ENCODE measurements around the gene BMPER. TPM values are rescaled to one million over a fixed set of nuclear protein-coding genes. Genes with fewer than 3 reads are reported as not detected.
"Not testable (repeated sequence)": the region's sequence is repeated elsewhere in the genome, so short reads cannot be mapped to it uniquely, and the experiment has no call there.

BMPER gene
- total and polyA plus RNA-seq, 8 donors = 0.14 to 1.6 (median 0.46) TPM

DNA sequence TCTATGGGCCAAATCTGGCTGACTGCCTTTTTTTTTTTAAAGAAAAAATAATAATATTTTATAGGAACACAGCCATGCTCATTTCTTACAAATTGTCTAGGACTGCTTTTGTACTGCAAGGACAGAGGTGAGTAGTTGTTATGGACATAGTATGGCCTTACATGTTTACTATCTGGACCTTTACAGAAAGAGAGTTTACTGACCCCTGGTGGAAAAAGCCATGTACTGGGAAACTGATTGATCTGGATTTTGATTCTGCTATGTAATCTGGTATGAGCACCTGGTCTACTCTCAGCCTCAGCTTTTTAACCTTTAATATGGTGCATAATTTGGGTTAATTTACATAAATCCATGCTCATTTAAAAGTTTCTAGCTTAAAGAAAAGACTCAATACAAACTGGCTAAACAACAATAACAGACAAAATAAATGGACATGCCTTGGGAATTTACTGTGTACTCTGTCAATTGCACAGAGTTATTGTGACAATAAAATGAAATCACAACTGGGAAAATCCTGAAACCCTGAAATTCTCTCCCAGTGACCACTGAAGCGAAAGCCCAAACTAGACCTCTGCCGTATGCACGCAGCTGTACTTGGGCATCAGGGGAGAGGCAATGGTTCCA is 260.7 kb downstream of the BMPER start:
- FAIRE-seq = no peak
- intact Hi-C loops (cut with DNase I) = no loop called here
- no peaks in the 10 kb centered on the region for H3K9me3 ChIP-seq
- 66 to 84% methylated on average over 3 of the region's 3 CpGs for WGBS, 2 donors
- H3K27ac ChIP-seq = no peak overlapping the region
- TF ChIP-seq CTCF (IDR thresholded peaks at IDR 0.05) = peak in 3 of 4 donors; percentile 8 to 28 (median 26)
- H3K36me3 ChIP-seq = no peaks in the 10 kb centered on the region
- H3K4me3 ChIP-seq = no peak overlapping the region
- no peak for DNase-seq
- peak in 3 of 4 donors; percentile 59 to 71 (median 60) for ATAC-seq
- H3K4me1 ChIP-seq = no peaks in the 10 kb centered on the region
- H3K27me3 ChIP-seq = no peaks in the 10 kb centered on the region

- no peak for TF ChIP-seq CTCF (IDR thresholded peaks at IDR 0.05)
- intact Hi-C loops (cut with DNase I) = no loop called here
- 59 to 66% methylated on average over 8 of the region's 8 CpGs for WGBS, 2 donors
Observed at GRCh38 chr7:34168013-34168412, 262.7 kb downstream of the BMPER start.

DNA sequence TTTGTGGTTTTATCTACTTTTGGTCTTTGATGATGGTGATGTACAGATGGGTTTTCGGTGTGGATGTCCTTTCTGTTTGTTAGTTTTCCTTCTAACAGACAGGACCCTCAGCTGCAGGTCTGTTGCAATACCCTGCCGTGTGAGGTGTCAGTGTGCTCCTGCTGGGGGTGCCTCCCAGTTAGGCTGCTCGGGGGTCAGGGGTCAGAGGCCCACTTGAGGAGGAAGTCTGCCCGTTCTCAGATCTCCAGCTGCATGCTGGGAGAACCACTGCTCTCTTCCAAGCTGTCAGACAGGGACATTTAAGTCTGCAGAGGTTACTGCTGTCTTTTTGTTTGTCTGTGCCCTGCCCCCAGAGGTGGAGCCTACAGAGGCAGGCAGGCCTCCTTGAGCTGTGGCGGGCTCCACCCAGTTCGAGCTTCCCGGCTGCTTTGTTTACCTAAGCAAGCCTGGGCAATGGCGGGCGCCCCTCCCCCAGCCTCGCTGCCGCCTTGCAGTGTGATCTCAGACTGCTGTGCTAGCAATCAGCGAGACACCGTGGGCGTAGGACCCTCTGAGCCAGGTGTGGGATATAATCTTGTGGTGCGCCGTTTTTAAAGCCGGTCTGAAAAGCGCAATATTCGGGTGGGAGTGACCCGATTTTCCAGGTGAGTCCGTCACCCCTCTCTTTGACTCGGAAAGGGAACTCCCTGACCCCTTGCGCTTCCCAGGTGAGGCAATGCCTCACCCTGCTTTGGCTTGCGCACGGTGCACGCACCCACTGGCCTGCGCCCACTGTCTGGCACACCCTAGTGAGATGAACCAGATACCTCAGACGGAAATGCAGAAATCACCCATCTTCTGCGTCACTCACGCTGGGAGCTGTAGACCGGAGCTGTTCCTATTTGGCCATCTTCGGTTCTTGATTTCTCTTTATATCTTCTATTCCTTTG is 269.6 kb downstream of the BMPER start:
- H3K27me3 ChIP-seq; FAIRE-seq; H3K36me3 ChIP-seq; H3K27ac ChIP-seq; DNase-seq; H3K4me3 ChIP-seq; ATAC-seq; intact Hi-C loops (cut with DNase I); H3K4me1 ChIP-seq; H3K9me3 ChIP-seq: not testable (repeated sequence)
- WGBS, 2 donors = 64 to 74% methylated on average over 24 to 29 of the region's 32 CpGs

More at GRCh38 chr7:34168013-34168412, 262.7 kb downstream of the BMPER start:
- Histone ChIP-seq H3K27me3 (no peaks in the 10 kb centered on the region), H3K9me3 (no peaks in the 10 kb centered on the region), H3K4me1 (no peaks in the 10 kb centered on the region), H3K36me3 (no peaks in the 10 kb centered on the region), H3K4me3 (no peak overlapping the region), H3K27ac (no peak overlapping the region)
- ATAC-seq = no peak
- FAIRE-seq = no peak
- no peak for DNase-seq

GRCh38 chr7:34175837-34176236 is 270.5 kb downstream of the BMPER start:
- Histone ChIP-seq H3K27ac (no peak overlapping the region), H3K36me3 (no peaks in the 10 kb centered on the region), H3K9me3 (no peaks in the 10 kb centered on the region), H3K4me1 (no peaks in the 10 kb centered on the region), H3K27me3 (no peaks in the 10 kb centered on the region), H3K4me3 (no peak overlapping the region)
- FAIRE-seq (no peak), DNase-seq (no peak), ATAC-seq (no peak)
- no peak for TF ChIP-seq CTCF (IDR thresholded peaks at IDR 0.05)
- 45 to 47% methylated on average over 3 of the region's 3 CpGs for WGBS, 2 donors
- intact Hi-C loops (cut with DNase I) = no loop called here

- FAIRE-seq (no peak), DNase-seq (no peak), ATAC-seq (no peak)
- TF ChIP-seq CTCF (IDR thresholded peaks at IDR 0.05) = no peak
- intact Hi-C loops (cut with DNase I) = no loop called here
- Histone ChIP-seq H3K4me1 (no peaks in the 10 kb centered on the region), H3K4me3 (no peak overlapping the region), H3K27ac (no peak overlapping the region), H3K9me3 (no peaks in the 10 kb centered on the region), H3K27me3 (no peaks in the 10 kb centered on the region), H3K36me3 (no peaks in the 10 kb centered on the region)
- WGBS, 2 donors = 43 to 56% methylated on average over 3 of the region's 3 CpGs
Observed at GRCh38 chr7:34177476-34177875, 272.1 kb downstream of the BMPER start.
